ENCODE measurements around the gene DISC1.

GRCh38 chr1:231998791-231999190 is 372.2 kb downstream of the DISC1 start:
- TF ChIP-seq CTCF (IDR thresholded peaks at IDR 0.05; ENCODE audit: low read depth, low read length) (no peak), EZH2phosphoT487 (IDR thresholded peaks at IDR 0.05; ENCODE audit: low read depth) (no peak)
